Kidney epithelial cell (primary cell): ENCODE results near the gene EGFLAM. TPM values are rescaled to one million over a fixed set of nuclear protein-coding genes. Genes with fewer than 3 reads are reported as not detected.

ENCODE experiments used
- DNase-seq: peaks from one replicate; pipeline ENCODE4 v3.0.0-alpha.2; 2010; ENCODE audit warnings: low read depth
- H3K27me3 ChIP-seq: 2 replicates; pipeline ENCODE4 v1.6.0; 2011; ENCODE audit warnings: low read length; ENCODE audit not compliant: control insufficient read depth, insufficient read depth
- H3K36me3 ChIP-seq: 2 replicates; pipeline ENCODE4 v1.5.1; 2011; ENCODE audit warnings: low read length; ENCODE audit not compliant: control insufficient read depth, insufficient read depth
- H3K4me3 ChIP-seq: 2 replicates; pipeline ENCODE4 v1.5.1; 2011; ENCODE audit warnings: low read depth, mild to moderate bottlenecking, control low read depth, low read length
- total RNA-seq: library from RNA; depleted of rRNA; stranded (reverse); fragments of >200 nt; gene quantifications from 2 replicates; pipeline ENCODE4 v1.2.3, GENCODE V29; 2015
- TF ChIP-seq, protein P1 (sequence below): IDR thresholded peaks from 2 replicates; pipeline ENCODE4 v1.5.1; 2011; ENCODE audit warnings: mild to moderate bottlenecking, moderate library complexity, low read length, control low read depth, inconsistent platforms; ENCODE audit not compliant: insufficient read depth, poor library complexity, severe bottlenecking

EGFLAM gene
- total RNA-seq, 1 donor from 2014 or later, result 3.5 TPM

DNA sequence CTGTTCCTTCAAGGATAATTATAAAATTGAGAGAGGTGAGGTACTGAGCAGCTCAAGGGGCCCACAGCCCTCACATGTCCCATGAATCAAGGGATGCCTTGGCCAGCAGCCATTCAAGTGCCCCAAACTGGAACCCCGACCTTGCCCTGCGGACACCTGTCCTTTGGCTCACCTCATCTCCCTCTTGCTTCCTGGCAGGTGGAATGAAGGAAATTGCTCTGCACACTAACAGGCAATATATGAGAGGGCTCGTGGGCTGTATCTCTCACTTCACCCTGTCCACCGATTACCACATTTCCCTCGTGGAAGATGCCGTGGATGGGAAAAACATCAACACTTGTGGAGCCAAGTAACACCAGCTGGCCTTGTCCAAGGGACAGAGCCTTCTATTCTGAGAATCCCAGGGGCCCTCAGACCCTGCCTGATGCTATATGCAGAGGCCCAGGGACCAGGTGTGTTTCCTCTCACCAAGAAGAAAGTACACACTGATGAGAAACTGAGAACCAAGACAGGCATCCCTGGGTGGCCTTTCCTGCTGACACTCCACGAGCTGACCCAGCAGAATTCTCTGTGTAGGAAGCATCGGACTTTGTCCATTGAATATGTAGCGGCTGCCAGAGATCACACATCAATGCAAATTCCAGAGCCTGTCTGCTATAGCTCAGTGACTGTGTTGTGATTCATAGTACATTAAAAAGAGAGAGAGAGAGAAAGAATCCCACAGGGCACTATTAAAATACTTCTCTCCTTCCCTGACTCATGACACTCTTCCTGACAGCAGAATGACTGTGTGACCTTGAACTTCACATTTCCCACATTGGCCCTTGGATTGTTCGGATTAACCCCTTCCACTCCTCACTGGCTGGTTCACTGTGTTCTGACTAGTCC is 205.5 kb downstream of the EGFLAM start:
- no peaks in the 10 kb centered on the region for H3K36me3 ChIP-seq
- no peak overlapping the region for H3K4me3 ChIP-seq
- no peaks in the 10 kb centered on the region for H3K27me3 ChIP-seq
- DNase-seq, result peak; percentile 91
- TF ChIP-seq, protein P1, sequence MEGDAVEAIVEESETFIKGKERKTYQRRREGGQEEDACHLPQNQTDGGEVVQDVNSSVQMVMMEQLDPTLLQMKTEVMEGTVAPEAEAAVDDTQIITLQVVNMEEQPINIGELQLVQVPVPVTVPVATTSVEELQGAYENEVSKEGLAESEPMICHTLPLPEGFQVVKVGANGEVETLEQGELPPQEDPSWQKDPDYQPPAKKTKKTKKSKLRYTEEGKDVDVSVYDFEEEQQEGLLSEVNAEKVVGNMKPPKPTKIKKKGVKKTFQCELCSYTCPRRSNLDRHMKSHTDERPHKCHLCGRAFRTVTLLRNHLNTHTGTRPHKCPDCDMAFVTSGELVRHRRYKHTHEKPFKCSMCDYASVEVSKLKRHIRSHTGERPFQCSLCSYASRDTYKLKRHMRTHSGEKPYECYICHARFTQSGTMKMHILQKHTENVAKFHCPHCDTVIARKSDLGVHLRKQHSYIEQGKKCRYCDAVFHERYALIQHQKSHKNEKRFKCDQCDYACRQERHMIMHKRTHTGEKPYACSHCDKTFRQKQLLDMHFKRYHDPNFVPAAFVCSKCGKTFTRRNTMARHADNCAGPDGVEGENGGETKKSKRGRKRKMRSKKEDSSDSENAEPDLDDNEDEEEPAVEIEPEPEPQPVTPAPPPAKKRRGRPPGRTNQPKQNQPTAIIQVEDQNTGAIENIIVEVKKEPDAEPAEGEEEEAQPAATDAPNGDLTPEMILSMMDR, result no peak

GRCh38 chr5:38465061-38465460 is 206.7 kb downstream of the EGFLAM start:
- TF ChIP-seq, protein P1, result no peak
- no peaks in the 10 kb centered on the region for H3K36me3 ChIP-seq
- DNase-seq, result no peak
- no peak overlapping the region for H3K4me3 ChIP-seq
- no peaks in the 10 kb centered on the region for H3K27me3 ChIP-seq

DNA sequence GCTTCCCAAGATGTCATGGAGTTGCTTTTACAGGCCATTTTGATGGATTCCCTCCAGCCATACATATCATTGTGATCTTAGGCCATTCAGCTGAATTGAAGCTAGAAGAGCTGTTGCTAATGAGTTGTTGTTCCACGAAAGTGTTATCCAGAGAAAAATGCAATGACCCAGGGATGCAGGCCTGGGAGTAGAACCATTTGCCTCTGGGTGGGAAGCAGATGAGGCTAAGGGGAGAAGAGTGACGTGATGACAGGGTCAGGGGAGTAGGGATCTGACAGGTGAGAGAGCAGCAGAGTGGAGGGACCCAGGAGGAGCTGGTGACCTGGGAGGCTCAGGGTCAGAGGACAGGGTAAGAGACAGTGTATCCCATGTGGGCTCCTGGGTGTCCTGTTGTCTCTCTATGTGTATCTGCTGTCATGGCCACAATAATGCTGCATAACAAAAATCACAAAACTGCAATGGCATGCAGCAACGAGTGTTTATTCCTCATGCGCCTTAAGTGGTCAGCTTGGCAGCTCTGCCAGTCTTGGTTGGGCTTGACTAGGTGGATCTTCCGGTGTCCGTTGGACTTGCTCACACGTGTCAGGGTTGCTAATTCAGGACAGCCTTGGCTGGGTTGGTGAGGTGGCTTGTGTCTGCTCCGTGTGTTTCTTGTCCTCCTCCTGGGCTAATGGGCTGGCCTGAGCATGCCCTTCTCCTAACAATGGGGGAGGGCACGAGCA is 207.5 kb downstream of the EGFLAM start:
- Histone ChIP-seq H3K27me3 (no peaks in the 10 kb centered on the region), H3K4me3 (no peak overlapping the region), H3K36me3 (no peaks in the 10 kb centered on the region)
- TF ChIP-seq, protein P1, result no peak
- no peak for DNase-seq

DNA sequence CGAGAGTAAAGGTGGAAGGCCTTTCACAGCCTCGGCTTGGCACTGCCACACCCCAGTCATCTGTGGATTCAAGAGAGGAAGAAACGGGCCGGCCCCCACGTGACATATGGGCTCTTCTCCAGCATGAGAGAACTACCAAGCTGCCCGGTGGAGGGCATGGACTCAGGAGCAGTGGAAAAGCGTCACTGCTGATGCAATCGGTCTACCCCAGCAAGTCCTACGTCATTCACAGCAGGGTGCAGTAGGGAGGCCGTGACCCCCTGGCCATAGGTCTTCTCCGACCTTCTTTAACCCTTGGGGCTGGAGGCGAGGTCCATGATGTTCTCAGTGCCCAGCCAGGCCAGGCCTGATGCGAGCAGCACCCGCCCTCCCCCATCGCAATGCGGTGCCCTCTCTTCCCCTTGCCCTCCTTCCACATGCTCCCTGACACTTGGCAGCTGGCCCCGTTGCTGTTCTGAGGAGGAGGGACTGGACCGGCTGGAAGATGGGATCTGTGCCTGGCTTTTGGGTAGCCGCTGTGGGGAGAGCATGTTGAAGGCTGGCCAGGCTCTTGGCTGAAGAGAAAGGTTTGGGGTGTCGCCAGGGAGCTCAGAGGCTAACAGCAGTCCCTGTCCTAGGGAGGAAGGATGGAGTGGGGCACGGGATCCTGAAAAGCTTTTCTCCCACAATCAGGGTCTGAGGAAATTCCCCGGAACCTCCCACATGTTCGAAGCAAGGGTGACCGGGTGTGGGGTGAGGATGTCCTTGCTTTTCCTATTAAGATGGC is 208.2 kb downstream of the EGFLAM start:
- no peaks in the 10 kb centered on the region for H3K27me3 ChIP-seq
- no peak overlapping the region for H3K4me3 ChIP-seq
- H3K36me3 ChIP-seq, result no peaks in the 10 kb centered on the region
- DNase-seq, result no peak
- TF ChIP-seq, protein P1, result no peak

DNA sequence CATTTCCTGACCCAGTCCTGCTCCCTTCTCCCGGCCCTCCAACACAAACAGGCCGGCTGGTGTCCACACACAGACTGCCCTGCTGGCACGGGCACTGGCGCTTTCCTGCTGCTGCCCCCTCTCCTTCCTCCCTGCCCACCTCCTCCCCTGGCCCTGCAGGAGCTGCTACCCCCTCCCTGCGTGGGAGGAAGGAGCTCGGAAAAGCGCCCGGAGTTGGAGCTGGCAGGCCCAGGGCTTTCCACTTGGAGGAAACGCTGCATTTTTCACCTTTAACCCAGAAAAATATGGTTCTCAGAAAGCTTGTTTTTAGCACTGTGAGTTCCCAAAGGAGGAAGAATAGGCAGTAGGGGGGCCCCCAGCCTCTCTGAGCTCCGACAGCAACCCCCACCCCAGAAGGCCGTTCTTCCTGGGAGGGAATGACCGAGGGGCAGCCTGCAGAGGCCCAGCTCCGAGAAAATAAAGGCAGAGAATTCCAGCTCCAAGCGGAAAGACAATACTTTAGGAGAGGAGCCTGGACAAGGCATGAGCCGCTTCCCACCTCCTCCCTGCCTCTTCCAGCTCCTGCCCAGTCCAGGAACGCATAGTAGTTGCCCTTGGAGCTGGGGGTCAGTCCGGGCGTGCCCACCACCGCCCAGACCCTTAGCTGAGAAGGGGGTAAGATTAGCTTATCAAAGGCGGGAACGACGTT is 209.1 kb downstream of the EGFLAM start:
- H3K4me3 ChIP-seq, result no peak overlapping the region
- TF ChIP-seq, protein P1, result no peak
- DNase-seq, result no peak
- H3K36me3 ChIP-seq, result no peaks in the 10 kb centered on the region
- no peaks in the 10 kb centered on the region for H3K27me3 ChIP-seq
